Activated CD4-positive, alpha-beta memory T cell treated with anti-CD3 and anti-CD28 coated beads for 36 hours (primary cell): ENCODE data around the gene FOXN3. TPM values are rescaled to one million over a fixed set of nuclear protein-coding genes. Genes with fewer than 3 reads are reported as not detected.
"Not testable (repeated sequence)": the region's sequence is repeated elsewhere in the genome, so short reads cannot be mapped to it uniquely, and the experiment has no call there.

Experiments
- CTCF ChIA-PET: fragments of 350-600 bp; sonication (Branson Sonifier 250); formaldehyde crosslinking; loops from one replicate; lab custom pipeline; 2021; ENCODE audit warnings: antibody characterized with exemption, inconsistent platforms; lab: Charles Lee
- POLR2A ChIA-PET: fragments of 350-600 bp; sonication (Branson Sonifier 250); formaldehyde crosslinking; loops from one replicate; lab custom pipeline; 2021; ENCODE audit warnings: antibody characterized with exemption; lab: Charles Lee
- DNase-seq: peaks from one replicate; pipeline ENCODE4 v3.0.0-alpha.2; 2020
- H3K27ac Mint-ChIP-seq: one replicate; pipeline ENCODE4 v1.8.0; 2021; ENCODE audit warnings: mixed read lengths
- H3K27me3 Mint-ChIP-seq: one replicate; pipeline ENCODE4 v1.8.0; 2021; ENCODE audit warnings: mixed read lengths
- H3K36me3 Mint-ChIP-seq: one replicate; pipeline ENCODE4 v1.8.0; 2021; ENCODE audit warnings: mixed read lengths
- H3K4me1 Mint-ChIP-seq: one replicate; pipeline ENCODE4 v1.8.0; 2021; ENCODE audit warnings: low read depth, mixed read lengths
- H3K4me3 Mint-ChIP-seq: one replicate; pipeline ENCODE4 v1.8.0; 2021; ENCODE audit warnings: mild to moderate bottlenecking, mixed read lengths
- H3K9me3 Mint-ChIP-seq: one replicate; pipeline ENCODE4 v1.8.0; 2021; ENCODE audit warnings: mixed read lengths
- intact Hi-C: fragments of 100-400 bp; cut with micrococcal nuclease; formaldehyde crosslinking; loops from one replicate; pipeline ENCODE4 v1.15.1; 2023
- total RNA-seq, 2 experiments: library from RNA; stranded (reverse); gene quantifications; one replicate each; pipeline ENCODE4 v1.2.3, GENCODE V29; 2021

Gene FOXN3
- total RNA-seq, 2 experiments from 2014 or later, result 59.1 to 63.5 TPM

DNA sequence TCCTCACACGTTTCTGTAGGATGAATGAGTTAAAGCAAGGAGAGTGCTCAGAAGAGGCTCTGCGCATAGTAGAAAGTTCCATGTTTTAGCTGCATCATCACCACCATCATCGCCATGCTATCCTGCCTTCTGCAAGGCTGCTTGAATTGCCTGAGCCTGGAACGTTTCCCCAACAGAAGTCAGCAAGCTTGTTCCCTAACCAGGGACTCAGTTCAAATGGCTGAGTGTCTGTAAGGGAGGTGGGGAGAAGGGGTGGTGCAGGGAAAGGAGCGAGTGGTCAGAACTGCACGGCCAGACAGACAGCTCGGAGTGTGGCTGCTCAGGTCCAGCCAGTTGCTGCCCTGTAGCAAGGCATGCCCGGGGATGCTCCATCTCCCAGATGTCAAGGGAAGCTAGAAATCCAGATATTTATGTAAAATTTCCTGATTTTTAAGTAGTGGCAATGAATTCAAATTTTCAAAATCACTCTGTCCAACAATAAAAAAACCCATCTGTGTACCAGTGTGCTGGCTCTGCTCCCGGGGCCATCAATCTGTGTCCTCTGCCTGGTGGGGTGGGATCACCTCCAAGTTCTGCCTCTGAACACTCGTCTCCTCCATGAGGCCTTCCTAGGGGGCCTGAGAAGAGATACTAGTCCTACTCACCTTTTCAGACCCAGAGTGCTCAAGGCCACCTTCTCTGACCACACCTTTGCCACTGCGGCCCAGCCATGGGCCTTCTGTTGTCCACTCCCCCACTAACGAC is 162.7 kb downstream of the FOXN3 start:
- intact Hi-C loops, result no loop called here
- Mint-ChIP-seq H3K27ac (no peak overlapping the region), H3K36me3 (peaks cover 32% of the 10 kb centered on the region), H3K4me3 (no peak overlapping the region), H3K27me3 (no peaks in the 10 kb centered on the region), H3K4me1 (peaks cover 26% of the 10 kb centered on the region), H3K9me3 (peaks cover 7% of the 10 kb centered on the region)
- ChIA-PET CTCF (no interaction called here), POLR2A (no interaction called here)
- no peak for DNase-seq

DNA sequence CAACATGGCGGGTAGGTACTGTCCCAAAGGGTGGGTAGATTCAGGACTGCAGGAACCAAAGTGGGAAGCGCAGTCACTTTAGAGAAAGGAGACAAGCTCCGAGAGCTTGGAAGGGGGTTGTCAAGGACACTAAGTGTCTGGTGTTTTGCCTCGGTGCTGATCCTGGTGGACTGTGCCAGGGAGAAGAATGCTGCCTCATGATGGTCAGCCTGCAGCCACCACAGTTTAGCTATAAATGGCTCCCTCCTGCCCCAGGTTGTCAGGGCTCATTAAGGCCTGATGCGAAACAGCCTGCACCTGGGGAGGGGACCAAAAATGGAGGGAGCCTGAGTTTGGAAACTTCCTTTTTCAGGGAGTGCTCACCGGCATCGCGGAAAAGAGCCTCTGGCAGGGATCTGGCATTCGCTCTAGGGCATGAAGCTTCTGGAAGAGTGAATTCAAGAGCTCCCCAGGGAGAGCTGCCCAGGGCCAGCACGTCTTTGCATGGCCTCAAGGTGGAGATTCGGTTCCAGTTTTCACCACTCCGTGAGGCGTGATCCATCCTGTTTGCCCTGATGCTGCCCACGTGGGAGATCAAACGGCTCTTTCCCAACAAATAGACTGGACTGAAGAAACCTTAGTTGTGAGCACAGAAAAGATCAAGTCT is 164.0 kb downstream of the FOXN3 start:
- DNase-seq, result no peak
- H3K4me3 Mint-ChIP-seq, result no peak overlapping the region
- peaks cover 7% of the 10 kb centered on the region for H3K9me3 Mint-ChIP-seq
- no peak overlapping the region for H3K27ac Mint-ChIP-seq
- intact Hi-C loops, result no loop called here
- no peaks in the 10 kb centered on the region for H3K27me3 Mint-ChIP-seq
- H3K36me3 Mint-ChIP-seq, result peaks cover 30% of the 10 kb centered on the region
- peaks cover 21% of the 10 kb centered on the region for H3K4me1 Mint-ChIP-seq
- ChIA-PET CTCF (interaction anchor here (1.0 kb wide), 1 partner anchor 12 kb away, joined by 3 read pairs; no protein-coding TSS in a partner anchor), POLR2A (no interaction called here)

DNA sequence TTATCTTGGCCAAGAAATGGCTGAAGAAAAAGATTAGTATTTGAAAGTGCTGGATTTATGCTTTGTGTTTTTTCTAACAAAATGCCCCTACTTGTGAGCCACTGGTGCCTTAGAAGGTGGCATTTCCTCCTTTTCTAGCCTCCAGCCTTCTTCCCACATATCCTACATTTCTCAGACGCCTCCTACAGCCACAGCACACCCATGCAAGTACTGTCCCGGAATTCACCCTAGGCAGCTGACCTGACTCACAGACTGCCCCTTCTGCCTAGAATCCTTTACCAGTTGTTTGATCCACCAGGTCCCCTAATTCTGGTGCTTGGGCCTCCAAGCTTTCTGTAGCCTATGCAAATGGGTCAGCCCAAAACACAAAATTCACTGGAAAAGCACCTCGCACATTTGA is 166.0 kb downstream of the FOXN3 start:
- DNase-seq, result no peak
- ChIA-PET CTCF (no interaction called here), POLR2A (no interaction called here)
- Mint-ChIP-seq H3K36me3 (peaks cover 25% of the 10 kb centered on the region), H3K4me1 (peaks cover 24% of the 10 kb centered on the region), H3K27me3 (no peaks in the 10 kb centered on the region), H3K9me3 (peaks cover 7% of the 10 kb centered on the region), H3K27ac (no peak overlapping the region), H3K4me3 (no peak overlapping the region)
- intact Hi-C loops, result no loop called here

DNA sequence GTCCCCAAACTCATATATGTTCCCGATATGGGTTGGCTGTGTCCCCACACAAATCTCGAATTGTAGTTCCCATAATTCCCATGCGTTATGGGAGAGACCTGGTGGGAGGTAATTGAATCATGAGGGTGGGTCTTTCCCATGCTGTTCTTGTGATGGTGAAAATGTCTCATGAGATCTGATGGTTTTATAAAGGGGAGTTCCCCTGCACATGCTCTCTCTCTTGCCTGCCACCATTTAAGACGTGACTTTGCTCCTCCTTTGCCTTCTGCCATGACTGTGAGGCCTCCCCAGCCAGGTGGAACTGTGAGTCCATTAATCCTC is 166.4 kb downstream of the FOXN3 start:
- H3K36me3 Mint-ChIP-seq, result peaks cover 25% of the 10 kb centered on the region
- H3K27ac Mint-ChIP-seq, result not testable (repeated sequence)

DNA sequence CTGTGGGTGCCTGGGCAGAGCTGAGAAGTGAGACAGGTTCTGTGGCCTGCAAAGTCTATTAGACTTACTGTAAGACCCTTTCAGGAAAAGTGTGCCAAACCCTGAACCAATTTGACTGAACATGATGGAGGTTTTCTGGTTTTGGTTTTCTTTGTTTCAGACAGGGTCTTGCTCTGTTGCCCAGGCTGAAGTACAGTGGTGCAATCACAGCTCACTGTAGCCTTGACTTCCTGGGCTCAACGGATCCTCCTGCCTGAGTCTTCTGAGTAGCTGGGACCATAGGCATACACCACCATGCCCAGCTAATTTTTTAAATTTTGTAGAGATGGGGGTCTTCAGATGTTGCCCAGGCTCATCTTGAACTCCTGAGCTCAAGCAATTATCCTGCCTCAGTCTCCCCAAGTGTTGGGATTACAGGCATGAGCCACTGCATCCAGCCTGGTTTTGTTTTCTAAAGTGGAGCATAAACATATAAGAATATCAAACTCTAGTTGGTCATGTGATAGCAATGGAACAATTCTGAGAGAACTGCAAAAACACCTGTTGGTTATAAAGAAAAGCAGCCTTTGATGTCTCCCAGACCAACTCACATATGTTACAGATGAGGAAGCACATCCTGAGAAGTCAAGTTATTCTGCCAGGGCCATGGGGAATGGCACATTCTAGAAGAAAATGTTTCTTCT is 166.9 kb downstream of the FOXN3 start:
- no peak for DNase-seq
- H3K27me3 Mint-ChIP-seq, result no peaks in the 10 kb centered on the region
- H3K36me3 Mint-ChIP-seq, result peaks cover 25% of the 10 kb centered on the region
- H3K4me3 Mint-ChIP-seq, result no peak overlapping the region
- H3K27ac Mint-ChIP-seq, result no peak overlapping the region
- ChIA-PET POLR2A (no interaction called here), CTCF (no interaction called here)
- intact Hi-C loops, result no loop called here
- peaks cover 24% of the 10 kb centered on the region for H3K4me1 Mint-ChIP-seq
- H3K9me3 Mint-ChIP-seq, result peaks cover 7% of the 10 kb centered on the region

More for the DNA sequence above, 166.4 kb downstream of the FOXN3 start:
- H3K4me3 Mint-ChIP-seq, H3K9me3 Mint-ChIP-seq, DNase-seq, POLR2A ChIA-PET, intact Hi-C loops, H3K27me3 Mint-ChIP-seq, CTCF ChIA-PET: not testable (repeated sequence)
- peaks cover 24% of the 10 kb centered on the region for H3K4me1 Mint-ChIP-seq

DNA sequence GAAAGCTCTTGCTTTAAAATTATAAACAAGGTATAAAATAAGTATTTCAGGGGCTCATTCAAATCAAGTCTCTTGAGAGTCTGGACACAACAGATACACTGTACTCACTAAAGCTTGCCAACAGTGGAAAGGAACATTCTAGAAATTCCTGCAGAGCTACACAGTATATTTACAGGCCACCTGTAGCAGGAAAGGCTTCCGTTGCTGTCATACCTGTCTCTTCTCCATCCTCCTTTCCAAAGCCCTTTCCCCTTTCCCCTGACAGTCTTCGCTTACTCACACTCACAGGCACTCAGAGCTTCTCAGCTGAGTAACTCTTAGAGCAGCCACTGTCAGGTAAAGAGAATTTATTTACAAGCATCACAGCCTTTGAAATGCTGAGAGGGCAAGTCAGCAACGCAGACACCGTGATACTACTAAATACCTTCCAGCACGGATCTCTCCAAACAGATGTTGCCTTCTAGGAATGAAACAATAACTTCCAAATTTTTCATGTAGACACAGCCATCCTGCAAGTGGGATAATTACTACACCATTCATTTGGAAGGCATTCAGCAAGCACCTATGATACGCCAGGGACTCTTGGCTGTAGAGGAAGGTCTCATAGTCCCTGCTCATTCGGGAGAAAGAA is 167.9 kb downstream of the FOXN3 start:
- intact Hi-C loops, result no loop called here
- Mint-ChIP-seq H3K27me3 (no peaks in the 10 kb centered on the region), H3K36me3 (peaks cover 22% of the 10 kb centered on the region), H3K4me3 (no peak overlapping the region), H3K27ac (no peak overlapping the region), H3K4me1 (peaks cover 29% of the 10 kb centered on the region), H3K9me3 (peaks cover 7% of the 10 kb centered on the region)
- CTCF ChIA-PET, result no interaction called here
- POLR2A ChIA-PET, result no interaction called here
- DNase-seq, result no peak

DNA sequence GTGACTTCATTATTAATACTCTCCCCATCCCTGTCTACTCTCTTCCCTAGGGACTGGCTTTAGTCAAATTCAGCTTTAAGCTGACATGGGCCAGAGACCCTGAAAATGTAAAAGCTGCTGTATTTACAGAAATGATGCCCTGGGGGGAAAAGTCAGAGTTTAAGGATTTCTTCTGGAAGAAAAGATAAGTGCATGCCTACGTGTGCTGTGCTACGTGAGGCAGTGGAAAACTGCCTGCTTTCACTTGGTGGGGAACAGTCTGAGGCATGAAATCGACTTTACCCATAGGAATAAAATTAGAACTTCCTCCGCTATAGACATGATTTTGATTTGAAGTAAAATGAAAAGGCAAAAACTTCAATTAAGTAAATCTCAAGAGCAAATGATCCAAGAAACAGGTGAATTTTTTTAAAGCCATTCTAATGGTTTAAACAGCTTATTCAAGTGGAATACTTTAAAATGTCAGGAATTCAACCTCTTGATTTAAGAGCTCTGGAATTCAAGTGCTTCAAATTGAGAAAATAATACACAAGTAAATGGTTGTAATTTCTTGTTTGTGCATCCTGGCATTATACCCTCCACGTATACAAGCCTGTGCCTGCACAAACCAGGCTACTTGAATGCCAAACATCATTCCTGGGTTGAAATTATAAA is 168.5 kb downstream of the FOXN3 start:
- Mint-ChIP-seq H3K27me3 (no peaks in the 10 kb centered on the region), H3K4me1 (peaks cover 30% of the 10 kb centered on the region), H3K27ac (no peak overlapping the region), H3K4me3 (no peak overlapping the region), H3K9me3 (peaks cover 7% of the 10 kb centered on the region), H3K36me3 (peaks cover 16% of the 10 kb centered on the region)
- DNase-seq, result no peak
- CTCF ChIA-PET, result no interaction called here
- POLR2A ChIA-PET, result no interaction called here
- intact Hi-C loops, result no loop called here

DNA sequence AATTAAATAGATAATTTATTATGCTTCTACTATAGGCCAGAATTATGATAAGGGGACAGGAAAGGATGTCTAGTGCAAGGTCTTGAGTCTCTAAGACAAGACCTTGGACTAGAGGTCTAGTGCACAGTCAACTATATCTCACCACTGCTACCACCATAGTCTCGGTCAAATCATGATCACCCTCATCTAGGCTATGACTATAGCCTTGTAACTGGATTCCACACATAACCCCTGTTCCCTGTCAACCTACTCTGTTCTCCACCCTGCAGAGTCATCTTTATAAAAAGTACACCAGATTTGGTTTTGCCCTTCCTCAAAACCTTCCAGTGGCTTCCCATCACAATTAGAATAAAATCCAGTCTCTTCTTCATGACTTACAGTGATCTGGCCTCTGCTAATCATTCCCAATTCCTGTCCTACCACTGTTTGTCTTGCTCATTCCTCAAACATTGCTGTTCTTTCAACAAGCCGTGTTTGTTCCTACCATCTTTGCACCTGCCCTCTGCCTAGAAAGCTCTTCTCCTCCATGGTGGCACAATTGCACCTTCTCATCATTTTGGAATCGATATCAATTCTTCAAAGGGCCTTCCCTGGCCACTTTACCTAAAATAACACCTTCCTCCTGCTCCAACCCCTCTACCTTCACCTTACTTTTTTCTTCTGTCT is 169.4 kb downstream of the FOXN3 start:
- DNase-seq, result no peak
- Mint-ChIP-seq H3K27me3 (no peaks in the 10 kb centered on the region), H3K36me3 (peaks cover 7% of the 10 kb centered on the region), H3K4me3 (no peak overlapping the region), H3K27ac (no peak overlapping the region), H3K9me3 (peaks cover 7% of the 10 kb centered on the region), H3K4me1 (peaks cover 29% of the 10 kb centered on the region)
- CTCF ChIA-PET, result no interaction called here
- intact Hi-C loops, result no loop called here
- POLR2A ChIA-PET, result no interaction called here

DNA sequence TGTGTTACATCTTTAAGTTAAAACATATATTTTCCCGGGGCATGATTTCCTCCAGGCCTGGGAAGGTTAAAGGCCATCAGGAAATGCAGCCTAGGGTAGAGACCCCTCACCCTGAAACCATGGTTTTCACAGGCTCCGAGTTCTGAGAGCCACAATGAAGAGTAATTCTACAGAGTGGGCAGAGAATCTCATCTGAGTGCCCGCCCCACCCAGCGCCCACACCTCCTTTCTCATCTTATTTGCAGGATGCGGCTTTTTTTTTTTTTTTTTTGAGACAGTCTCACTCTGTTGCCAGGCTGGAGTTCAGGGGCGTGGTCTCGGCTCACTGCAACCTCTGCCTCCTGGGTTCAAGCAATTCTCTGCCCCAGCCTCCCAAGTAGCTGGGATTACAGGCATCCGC is 170.7 kb downstream of the FOXN3 start:
- ChIA-PET POLR2A (no interaction called here), CTCF (no interaction called here)
- peaks cover 34% of the 10 kb centered on the region for H3K4me1 Mint-ChIP-seq

DNA sequence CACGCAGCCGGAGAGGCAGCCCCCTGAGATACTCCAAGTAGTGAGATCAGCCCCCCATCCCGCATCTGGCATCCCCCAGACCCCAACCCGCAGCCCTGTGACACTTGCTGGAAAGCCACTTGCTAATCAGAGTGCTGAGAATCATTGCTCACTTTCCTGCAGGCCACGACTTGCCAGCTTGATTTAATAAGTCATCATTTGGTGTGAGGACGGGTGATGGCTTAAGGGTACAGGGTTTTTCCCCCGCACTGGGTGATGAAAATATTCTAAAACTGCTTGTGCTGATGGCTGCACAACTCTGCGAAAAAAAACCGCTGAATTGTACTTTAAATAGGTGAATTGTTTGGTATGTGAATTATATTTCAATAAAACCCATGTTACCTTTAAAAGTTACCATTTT is 171.2 kb downstream of the FOXN3 start:
- no peak overlapping the region for H3K27ac Mint-ChIP-seq
- no peaks in the 10 kb centered on the region for H3K27me3 Mint-ChIP-seq
- POLR2A ChIA-PET, result no interaction called here
- peaks cover 3% of the 10 kb centered on the region for H3K9me3 Mint-ChIP-seq
- no peak overlapping the region for H3K4me3 Mint-ChIP-seq
- CTCF ChIA-PET, result no interaction called here
- peaks cover 34% of the 10 kb centered on the region for H3K4me1 Mint-ChIP-seq
- H3K36me3 Mint-ChIP-seq, result peaks cover 4% of the 10 kb centered on the region
- DNase-seq, result no peak
- intact Hi-C loops, result no loop called here

More for the DNA sequence above, 170.7 kb downstream of the FOXN3 start:
- Mint-ChIP-seq H3K27ac (no peak overlapping the region), H3K27me3 (no peaks in the 10 kb centered on the region), H3K36me3 (peaks cover 4% of the 10 kb centered on the region), H3K9me3 (peaks cover 7% of the 10 kb centered on the region), H3K4me3 (no peak overlapping the region)
- intact Hi-C loops, result no loop called here
- DNase-seq, result no peak

DNA sequence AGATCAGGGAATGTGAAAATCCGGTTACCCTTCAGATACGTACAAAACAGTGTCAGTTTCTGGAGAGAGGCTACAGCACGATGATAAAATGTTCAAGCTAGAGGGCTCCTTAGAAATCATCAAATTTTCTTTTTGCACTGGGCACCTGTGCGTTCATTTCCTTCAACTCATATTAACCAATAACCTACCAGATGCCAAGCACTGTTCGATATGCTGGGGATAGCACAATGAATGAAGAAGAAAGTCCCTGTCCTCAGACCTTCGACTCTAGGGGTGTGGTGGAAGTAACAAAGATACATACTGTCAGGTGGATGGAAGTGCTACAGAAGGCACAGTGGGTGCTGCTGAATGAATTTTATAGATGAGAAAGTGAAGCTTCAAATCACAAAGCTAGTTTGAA is 172.3 kb downstream of the FOXN3 start:
- Mint-ChIP-seq H3K36me3 (no peaks in the 10 kb centered on the region), H3K4me1 (peaks cover 35% of the 10 kb centered on the region), H3K4me3 (no peak overlapping the region), H3K27ac (no peak overlapping the region), H3K27me3 (no peaks in the 10 kb centered on the region), H3K9me3 (no peaks in the 10 kb centered on the region)
- ChIA-PET CTCF (no interaction called here), POLR2A (no interaction called here)
- intact Hi-C loops, result no loop called here
- no peak for DNase-seq
